Measurements from ENCODE around the gene KRT7. TPM values are rescaled to one million over a fixed set of nuclear protein-coding genes. Genes with fewer than 3 reads are reported as not detected.

The KRT7 gene
- total RNA-seq: 153 TPM

- intact Hi-C loops (cut with DNase I): no loop called here
- Histone ChIP-seq H3K4me3 (peak within 1 kb of the TSS; percentile 5 to 45), H3K27ac (peak within 1 kb of the TSS; percentile 19 to 83), H3K4me1 (peaks cover 15 to 31% of the 10 kb centered on the region in 2 donors), H3K27me3 (peaks cover 4% of the 10 kb centered on the region), H3K9me3 (no peaks in the 10 kb centered on the region), H3K36me3 (no peaks in the 10 kb centered on the region)
- no peak for DNase-seq (ENCODE audit: low spot score in 2 of 2)
- peak in 1 of 3 experiments; percentile 28 for TF ChIP-seq CTCF (IDR thresholded peaks at IDR 0.05)
Measured at GRCh38 chr12:52232674-52233461, at the start of gene KRT7. Gene KRT7 (plus strand): TSS chr12:52233243. CDS start chr12:52233297, 54 bp downstream.

GRCh38 chr12:52183544-52183910, 49.5 kb upstream of the KRT7 start:
- DNase-seq (ENCODE audit: low spot score in 2 of 2): no peak
- Histone ChIP-seq H3K9me3 (no peaks in the 10 kb centered on the region), H3K4me1 (peaks cover 2 to 17% of the 10 kb centered on the region in 2 donors), H3K27me3 (no peaks in the 10 kb centered on the region), H3K27ac (peak overlapping the region; percentile 17 to 36), H3K4me3 (no peak overlapping the region), H3K36me3 (no peaks in the 10 kb centered on the region)
- intact Hi-C loops (cut with DNase I): no loop called here
- no peak for TF ChIP-seq CTCF (IDR thresholded peaks at IDR 0.05)

- Histone ChIP-seq H3K9me3 (no peaks in the 10 kb centered on the region), H3K4me3 (no peak overlapping the region), H3K36me3 (no peaks in the 10 kb centered on the region), H3K27ac (peak overlapping the region; percentile 17 to 36), H3K27me3 (no peaks in the 10 kb centered on the region), H3K4me1 (peaks cover 2 to 13% of the 10 kb centered on the region in 2 donors)
- intact Hi-C loops (cut with DNase I): no loop called here
- TF ChIP-seq CTCF (IDR thresholded peaks at IDR 0.05): no peak
- DNase-seq (ENCODE audit: low spot score in 2 of 2): no peak
Measured at GRCh38 chr12:52183971-52184370, 49.1 kb upstream of the KRT7 start.

- DNase-seq (ENCODE audit: low spot score in 2 of 2): no peak
- intact Hi-C loops (cut with DNase I): no loop called here
- H3K27ac ChIP-seq: peak overlapping the region in 1 of 2 donors; percentile 4
Measured at GRCh38 chr12:52184813-52185212, 48.2 kb upstream of the KRT7 start.

GRCh38 chr12:52185400-52185967, 47.6 kb upstream of the KRT7 start:
- H3K36me3 ChIP-seq: no peaks in the 10 kb centered on the region

More at GRCh38 chr12:52184813-52185212, 48.2 kb upstream of the KRT7 start:
- no peak for TF ChIP-seq CTCF (IDR thresholded peaks at IDR 0.05)
- H3K9me3 ChIP-seq: no peaks in the 10 kb centered on the region
- no peaks in the 10 kb centered on the region for H3K27me3 ChIP-seq
- no peaks in the 10 kb centered on the region for H3K36me3 ChIP-seq
- H3K4me3 ChIP-seq: no peak overlapping the region
- peaks cover 2 to 17% of the 10 kb centered on the region in 2 donors for H3K4me1 ChIP-seq

More at GRCh38 chr12:52185400-52185967, 47.6 kb upstream of the KRT7 start:
- TF ChIP-seq CTCF (IDR thresholded peaks at IDR 0.05): no peak
- no peaks in the 10 kb centered on the region for H3K9me3 ChIP-seq
- intact Hi-C loops (cut with DNase I): no loop called here
- DNase-seq (ENCODE audit: low spot score in 2 of 2): no peak
- peaks cover 9 to 24% of the 10 kb centered on the region in 2 donors for H3K4me1 ChIP-seq
- H3K4me3 ChIP-seq: no peak overlapping the region
- no peaks in the 10 kb centered on the region for H3K27me3 ChIP-seq
- peak overlapping the region; percentile 80 to 84 for H3K27ac ChIP-seq

Measured in ascending aorta (tissue), 2 donors.